Stromal cell of bone marrow (primary cell): ENCODE measurements around the gene ATXN7.

Experiments used
- DNase-seq: peaks from one replicate; pipeline ENCODE4 v3.0.0-alpha.2; 2012; ENCODE audit warnings: low read depth

Gene ATXN7

DNA sequence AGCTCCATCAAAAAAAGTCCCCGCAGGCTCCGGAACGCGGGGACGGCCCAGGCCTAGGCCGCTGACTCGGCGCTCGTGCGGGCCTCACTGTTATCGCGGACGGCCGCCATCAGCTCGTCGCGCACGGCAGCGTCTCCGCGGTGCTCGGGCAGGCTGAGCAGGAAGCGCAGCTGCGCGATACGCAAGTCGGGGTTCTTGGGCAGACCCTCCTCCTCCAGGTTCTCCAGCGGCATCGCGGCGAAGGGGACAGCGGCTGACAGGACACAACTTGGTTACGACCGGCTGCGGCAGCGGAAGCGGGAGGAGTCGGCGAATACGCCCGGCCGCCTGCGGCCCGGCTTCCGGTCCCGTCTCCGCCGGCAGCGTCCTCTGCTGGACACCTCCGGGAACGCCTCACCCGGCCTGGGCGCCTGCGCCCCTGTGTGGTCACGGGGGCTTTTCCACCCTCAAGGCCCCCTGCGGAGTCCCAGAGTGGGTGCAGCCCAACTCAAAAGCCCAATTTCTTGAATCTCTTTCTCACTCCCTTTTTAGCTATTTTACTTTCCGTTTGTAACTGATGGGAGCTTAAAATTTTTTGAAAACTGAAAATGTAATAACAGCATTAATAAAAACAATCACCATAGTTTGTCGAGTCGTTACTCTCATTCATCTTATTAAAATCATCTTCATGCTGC is 159.7 kb downstream of the ATXN7 start, which contains the start of gene PSMD6:
TSS of gene PSMD6 (minus strand) at position 308 of the 674 bp plus-strand sequence. CDS start at position 233, 75 bp downstream.
- peak; percentile 59 for DNase-seq

DNA sequence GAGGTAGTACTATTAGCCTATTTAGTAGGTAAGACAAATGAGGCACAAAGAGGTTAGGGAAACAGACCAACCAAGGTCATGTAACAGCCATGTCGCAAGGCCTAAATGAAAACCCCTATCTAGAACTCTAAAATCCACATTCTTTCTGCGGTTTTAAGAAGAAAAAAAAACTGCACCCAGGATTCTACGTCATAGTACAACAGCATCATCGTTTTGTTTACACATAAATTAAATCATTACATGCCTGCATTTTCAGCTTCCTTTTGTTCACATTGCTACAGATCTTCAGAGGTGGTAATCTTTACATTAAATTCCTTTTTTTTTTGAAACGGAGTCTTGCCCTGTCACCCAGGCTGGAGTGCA is 160.2 kb downstream of the ATXN7 start:
- DNase-seq: no peak

- DNase-seq: no peak
Measured at GRCh38 chr3:64026346-64026745, 162.7 kb downstream of the ATXN7 start.

GRCh38 chr3:64027658-64028057 is 164.0 kb downstream of the ATXN7 start:
- DNase-seq: no peak

DNA sequence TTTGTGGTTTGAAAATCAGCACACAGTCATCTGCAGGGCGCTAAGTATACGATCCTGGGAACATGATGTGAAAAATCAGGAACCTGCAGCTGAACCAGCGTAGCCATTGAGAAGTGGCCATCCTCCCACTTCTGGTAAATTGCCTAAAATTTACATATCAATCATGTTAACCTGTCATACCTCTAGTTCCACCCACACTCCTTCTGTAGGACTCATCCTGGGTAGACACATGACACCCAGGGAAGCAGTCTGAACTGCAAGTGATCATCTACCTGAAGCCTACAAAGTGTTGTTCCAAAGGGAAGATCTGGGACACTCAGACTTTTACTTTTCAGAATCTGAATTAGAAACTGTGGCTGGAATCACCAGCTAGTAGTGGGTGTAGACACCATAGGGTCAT is 165.1 kb downstream of the ATXN7 start:
- no peak for DNase-seq

DNA sequence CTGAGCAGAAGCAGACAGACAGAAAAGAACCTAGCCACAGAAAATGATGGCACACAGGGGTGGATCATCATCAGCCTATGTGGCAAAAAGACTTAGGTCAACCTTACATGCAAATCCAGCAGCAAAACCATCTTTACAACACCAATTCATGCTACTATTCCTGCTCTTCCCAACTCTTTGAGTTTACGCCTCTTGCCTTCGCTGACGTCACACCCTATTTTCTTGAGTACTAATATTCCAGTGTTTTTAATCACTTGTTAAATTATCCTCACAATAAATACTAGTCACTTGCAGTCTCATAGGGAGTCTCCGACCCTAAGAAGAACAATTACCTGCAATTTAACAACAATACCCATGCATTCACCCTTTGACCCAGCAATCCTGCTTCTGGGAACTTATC is 165.6 kb downstream of the ATXN7 start:
- DNase-seq: no peak

DNA sequence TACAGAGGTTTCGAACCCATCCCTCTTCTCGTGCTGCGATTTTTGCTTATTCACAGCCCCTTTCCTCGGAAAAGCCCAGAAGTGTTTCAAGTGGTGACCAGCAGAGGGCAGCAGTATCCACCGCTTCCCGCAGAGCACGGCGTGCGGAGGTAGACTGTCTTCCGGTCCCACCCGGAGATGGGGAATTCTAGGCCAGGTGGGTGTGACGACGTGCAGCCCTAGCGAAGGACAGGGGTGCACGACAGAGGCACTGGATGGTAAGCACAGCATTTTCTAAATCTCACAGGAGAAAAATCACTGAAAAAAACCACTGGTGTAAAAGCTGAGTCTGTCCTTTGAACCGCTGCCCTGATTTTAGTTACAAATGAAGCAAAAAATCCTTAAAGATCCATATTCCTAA is 167.1 kb downstream of the ATXN7 start:
- peak; percentile 18 for DNase-seq

GRCh38 chr3:64031540-64032508 is 168.2 kb downstream of the ATXN7 start:
- DNase-seq: no peak

GRCh38 chr3:64033069-64033468 is 169.4 kb downstream of the ATXN7 start:
- DNase-seq: no peak

GRCh38 chr3:64037084-64037483 is 173.4 kb downstream of the ATXN7 start:
- DNase-seq: no peak

DNA sequence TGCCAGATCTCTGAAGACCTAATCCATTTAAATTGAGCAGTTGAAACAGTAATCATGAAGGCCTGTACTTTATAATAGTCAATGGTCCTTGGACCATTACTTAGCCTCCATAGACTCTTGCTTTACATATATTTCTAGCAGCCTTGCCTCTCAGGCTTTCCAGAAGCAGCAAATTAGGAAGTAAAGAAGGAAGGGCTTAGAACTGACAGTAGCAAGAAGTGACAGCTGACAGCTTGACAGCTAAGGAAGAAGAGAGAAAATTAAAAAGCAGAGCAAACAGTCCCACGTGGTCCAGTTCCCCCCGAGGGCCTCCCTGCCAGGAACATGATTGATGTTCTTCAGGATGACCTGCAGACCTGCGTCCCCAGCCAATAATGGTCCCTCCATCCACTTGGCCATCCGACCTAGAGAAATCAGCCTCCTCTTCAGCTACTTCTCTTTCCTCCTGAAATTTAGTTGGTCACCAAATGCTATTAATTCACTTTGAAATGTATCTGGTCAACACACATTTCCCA is 174.6 kb downstream of the ATXN7 start:
- no peak for DNase-seq

GRCh38 chr3:64039332-64039731 is 175.7 kb downstream of the ATXN7 start:
- no peak for DNase-seq

DNA sequence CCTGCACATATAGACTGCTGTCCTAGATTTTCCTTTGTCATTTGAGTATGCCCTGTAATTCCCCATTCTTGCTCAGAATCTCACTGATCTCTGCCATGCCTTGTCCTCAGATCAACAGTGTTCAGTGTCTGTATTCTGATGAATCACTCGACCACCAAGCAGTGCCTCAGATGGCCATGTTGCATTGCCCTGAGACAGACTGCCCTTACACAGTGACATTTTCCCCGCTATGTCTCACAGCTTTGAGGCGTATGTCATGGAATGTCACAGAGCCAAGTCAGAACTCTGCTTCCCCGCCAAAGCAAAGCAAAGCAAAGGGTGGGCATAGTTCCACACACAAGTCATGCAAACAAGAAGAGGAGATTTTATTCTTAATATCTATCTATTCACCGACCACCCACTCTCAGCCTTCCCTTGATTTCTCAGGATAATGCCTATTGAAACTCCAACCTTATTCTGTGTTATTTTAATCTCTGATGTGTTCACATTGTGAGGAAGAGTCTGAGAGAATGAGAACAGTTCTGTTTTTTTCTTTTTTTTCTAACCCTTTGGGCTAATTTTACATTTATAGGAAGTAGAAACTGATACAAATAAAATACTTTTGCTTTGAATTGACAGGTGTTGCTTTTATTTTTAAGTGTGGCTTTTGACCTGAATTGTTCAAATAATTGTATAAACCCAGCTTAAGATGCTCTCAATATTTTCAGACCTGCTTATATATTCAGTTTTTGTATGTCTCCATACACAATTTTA is 176.5 kb downstream of the ATXN7 start:
- DNase-seq: no peak

DNA sequence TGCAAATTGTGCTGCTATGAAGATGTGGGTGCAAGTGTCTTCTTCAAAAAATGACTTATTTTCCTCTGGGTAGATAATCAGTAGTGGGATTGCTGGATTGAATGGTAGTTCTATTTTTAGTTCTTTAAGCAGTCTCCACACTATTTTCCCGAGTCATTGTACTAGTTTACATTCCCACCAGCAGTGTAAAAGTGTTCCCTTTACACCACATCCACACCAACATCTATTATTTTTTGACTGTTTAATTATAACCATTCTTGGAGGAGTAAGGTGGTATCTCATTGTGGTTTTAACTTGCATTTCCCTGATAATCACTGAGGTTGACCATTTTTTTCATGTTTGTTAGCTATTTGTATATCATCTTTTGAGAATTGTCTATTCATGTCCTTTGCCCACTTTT is 179.3 kb downstream of the ATXN7 start:
- no peak for DNase-seq

DNA sequence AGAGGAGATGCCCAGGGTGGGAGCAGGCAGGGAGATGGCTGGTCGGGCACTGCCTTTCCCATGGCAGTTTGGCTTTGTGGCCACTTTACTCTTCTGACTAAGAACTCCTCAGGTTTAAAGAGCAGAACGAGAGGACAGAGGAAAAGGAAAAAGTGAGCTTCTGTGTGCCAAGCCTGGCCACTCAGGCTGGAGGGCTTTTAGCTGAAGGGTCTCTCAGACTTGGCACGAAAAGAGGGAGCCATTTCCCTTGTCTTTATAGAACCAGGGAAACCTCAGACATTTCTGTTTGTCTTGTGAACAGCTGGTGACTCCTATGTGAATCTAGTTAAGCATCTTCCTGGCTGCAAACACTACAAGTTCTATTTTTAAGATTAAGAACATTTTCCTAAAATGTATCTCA is 182.9 kb downstream of the ATXN7 start:
- no peak for DNase-seq

DNA sequence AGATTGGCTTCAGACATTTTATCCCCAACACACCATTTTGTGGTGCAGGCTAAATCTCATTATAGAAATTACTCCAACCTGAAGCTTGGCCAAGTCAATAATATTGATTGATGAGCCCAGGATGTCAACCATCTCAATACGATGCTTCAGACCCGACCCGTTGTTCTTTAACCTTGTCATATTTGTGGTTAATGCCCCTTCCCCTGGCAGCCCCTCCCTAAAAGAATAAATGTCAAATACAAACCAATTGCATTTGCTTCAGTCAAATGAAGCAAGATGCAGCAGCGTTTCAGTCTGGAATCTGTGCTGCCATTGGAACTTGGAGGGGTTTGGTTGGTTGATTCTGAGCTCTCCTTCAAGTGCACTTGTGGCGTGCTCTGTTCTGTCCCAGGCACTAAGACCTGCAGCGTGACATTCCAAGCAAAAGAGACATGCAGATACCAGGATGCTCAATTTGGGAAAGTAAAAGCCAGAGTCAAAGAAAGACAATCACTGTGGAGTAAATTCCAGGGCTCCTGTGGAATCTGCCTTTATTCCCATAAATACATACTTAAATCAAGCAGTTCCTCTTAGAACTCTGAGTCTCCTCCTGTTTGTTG is 183.4 kb downstream of the ATXN7 start:
- no peak for DNase-seq

DNA sequence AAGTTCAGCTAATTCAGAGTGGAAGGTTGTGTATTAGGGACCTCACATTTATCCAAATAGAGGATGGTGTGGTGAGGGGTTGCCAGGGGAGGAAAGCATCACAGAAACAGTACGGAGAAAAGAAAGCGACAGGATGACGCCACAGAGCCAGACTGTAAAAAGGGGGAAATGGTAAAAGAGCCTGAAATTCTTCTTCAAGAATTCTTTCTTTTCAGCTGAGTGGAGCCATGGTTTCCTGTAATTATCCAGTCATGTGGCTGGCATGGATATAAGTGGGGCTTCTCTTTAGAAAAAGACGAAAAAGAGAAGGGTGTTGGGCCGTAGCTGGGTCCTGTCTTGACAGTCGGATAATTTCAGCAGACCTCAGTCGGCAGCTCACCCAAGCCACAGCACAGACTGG is 184.1 kb downstream of the ATXN7 start:
- no peak for DNase-seq

- peak; percentile 69 for DNase-seq
Measured at GRCh38 chr3:64048631-64049061, 185.0 kb downstream of the ATXN7 start.

DNA sequence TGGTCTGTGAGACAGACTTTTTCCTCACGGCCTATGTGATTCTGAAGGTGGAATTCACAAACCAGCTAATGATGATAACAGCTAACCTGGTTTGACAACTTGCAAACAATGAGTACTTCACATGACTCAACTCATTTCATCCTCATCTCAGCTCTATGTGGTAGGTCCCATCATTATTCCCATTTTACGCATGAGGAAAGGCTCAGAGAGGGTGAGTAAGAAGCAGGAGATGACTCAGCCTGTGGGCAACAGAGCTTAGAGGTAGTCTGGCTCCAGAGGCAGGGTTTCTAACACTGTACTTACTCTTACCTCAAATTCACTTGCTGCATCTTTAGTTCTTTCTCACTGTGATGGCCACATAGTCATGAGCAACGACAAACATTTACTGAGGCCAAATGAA is 185.5 kb downstream of the ATXN7 start:
- no peak for DNase-seq

DNA sequence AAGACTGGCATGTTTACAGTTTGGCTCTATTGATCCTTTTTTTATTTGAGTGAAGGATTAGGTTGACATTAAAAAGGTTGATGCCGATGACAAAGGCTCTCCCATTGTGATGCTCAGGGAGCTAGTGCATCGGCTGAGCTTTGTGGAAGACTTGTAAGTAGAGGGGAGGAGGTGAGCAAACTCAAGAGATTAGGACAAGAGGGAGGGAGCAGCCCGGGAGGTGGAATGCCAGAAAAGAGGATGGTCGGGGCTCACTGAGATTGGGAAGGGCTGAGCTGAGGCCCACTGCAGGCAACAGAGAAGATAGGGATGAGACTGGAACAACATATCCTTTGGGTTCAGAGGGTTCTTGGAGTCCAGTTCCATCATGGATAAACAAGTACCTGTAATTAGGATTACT is 186.2 kb downstream of the ATXN7 start:
- no peak for DNase-seq
